Sigmoid colon (tissue), 4 donors: ENCODE data around the gene SMTNL1.

ENCODE experiments used
- CTCF ChIP-seq, 4 experiments: fragments of 450-650 bp in 3 of 4; fragments of 200-600 bp in 1 of 4; IDR thresholded peaks; one replicate each; pipeline ENCODE4 v1.5.1; 2016 to 2019; ENCODE audit warnings: antibody characterized with exemption in 4 of 4, mild to moderate bottlenecking in 3 of 4, moderate library complexity in 2 of 4
- POLR2A ChIP-seq, 2 donors: fragments of 450-650 bp; IDR thresholded peaks; one replicate each; pipeline ENCODE4 v1.6.1; 2016; ENCODE audit warnings: antibody characterized with exemption in 2 of 2, mild to moderate bottlenecking in 2 of 2, moderate library complexity in 2 of 2
- POLR2AphosphoS5 ChIP-seq, 4 donors: sonication (generic); formaldehyde crosslinking; IDR thresholded peaks; one replicate each; pipeline ENCODE4 v1.6.1; 2017; ENCODE audit warnings: antibody characterized with exemption in 4 of 4

GRCh38 chr11:57566905-57567514 is 29.6 kb downstream of the SMTNL1 start:
- TF ChIP-seq POLR2A (IDR thresholded peaks at IDR 0.05) = no peak
- no peak for TF ChIP-seq CTCF (IDR thresholded peaks at IDR 0.05)
- no peak for TF ChIP-seq POLR2AphosphoS5 (IDR thresholded peaks at IDR 0.05)
